GM04504 (cell line): Measurements from ENCODE around the gene CTNNA2.

Source experiments
- DNase-seq: peaks from one replicate; pipeline ENCODE4 v3.0.0-alpha.2; 2012; ENCODE audit warnings: low read depth

The CTNNA2 gene

DNA sequence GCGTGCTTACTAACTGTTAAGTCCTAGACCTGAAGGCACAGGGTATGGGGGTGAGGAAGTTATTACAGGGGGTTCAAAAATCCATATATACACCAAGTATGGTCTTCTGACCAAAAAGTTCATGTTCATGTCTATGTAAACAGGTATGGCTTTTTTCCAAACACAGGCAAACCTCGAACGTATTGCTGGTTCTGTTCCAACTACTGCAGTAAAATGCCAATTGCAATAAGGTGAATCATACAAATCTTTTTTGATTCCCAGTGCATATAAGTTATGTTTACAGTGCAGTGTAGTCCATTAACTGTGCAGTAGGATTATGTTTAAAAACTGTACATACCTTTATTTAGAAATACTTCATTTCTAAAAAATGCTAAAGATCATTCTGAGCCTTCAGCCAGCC, 1037.0 kb downstream of the CTNNA2 start:
- DNase-seq, result no peak

DNA sequence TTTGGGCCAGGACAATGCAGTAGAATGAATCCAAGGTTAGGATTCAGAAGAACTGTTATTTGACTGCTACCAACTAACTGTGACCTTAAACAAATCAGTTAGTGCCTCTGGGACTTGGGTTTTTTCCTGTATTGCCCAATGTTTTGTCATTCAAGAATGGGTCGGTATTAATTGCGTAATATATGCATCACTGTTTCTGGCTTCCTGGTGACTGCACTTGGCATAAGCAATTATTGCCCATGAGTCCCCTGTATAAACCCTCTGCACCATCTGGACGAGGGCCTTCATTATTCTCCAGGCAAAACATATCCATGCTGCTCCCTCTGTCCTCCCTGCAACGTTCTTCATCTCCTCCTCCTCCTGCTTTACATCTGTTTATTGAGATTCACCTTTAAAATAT, 1047.5 kb downstream of the CTNNA2 start:
- no peak for DNase-seq

DNA sequence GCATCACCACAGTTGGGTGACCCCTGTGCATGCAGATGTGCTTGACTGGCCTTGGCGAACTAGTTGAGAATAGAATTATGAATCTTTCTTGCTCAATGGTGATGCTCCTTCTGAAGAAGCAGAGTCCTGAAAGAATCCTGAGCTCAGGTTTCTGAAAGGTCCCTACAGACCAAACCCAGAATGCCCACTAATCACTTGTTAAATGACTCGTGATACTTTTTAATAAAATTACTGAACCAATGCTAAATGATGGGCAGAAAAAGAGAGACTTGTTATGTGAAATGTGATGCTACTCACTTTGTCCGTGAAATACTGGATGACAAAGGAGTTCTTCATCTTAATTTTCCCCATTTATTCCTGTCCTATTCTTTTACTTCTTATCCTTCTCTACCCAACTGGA, 1055.2 kb downstream of the CTNNA2 start:
- no peak for DNase-seq

DNA sequence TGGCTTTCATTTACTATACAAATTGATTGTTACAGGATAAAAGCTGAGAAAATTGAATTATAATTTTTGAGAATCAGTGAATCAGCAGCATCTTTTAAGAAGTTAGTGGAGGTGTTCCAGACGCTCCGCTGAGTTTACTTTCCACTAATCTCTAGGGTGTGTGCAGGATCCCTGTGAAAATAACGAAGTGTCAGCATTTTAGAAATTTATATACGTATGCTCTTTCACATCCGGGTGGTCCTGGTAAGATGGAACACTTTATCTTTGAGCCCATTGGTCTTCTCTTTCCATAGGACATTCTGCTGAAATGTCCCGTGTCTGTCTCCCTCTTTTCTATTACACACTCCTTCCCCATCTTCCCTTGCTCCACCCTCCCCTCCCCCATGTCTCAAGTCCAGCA, 1060.3 kb downstream of the CTNNA2 start:
- DNase-seq, result no peak

- no peak for DNase-seq
Observed at GRCh38 chr2:80573950-80574349, 1061.1 kb downstream of the CTNNA2 start.

GRCh38 chr2:80579756-80580155, 1066.9 kb downstream of the CTNNA2 start:
- no peak for DNase-seq

- no peak for DNase-seq
Observed at GRCh38 chr2:80591233-80591632, 1078.4 kb downstream of the CTNNA2 start.

GRCh38 chr2:80592106-80592505, 1079.3 kb downstream of the CTNNA2 start:
- DNase-seq, result no peak

DNA sequence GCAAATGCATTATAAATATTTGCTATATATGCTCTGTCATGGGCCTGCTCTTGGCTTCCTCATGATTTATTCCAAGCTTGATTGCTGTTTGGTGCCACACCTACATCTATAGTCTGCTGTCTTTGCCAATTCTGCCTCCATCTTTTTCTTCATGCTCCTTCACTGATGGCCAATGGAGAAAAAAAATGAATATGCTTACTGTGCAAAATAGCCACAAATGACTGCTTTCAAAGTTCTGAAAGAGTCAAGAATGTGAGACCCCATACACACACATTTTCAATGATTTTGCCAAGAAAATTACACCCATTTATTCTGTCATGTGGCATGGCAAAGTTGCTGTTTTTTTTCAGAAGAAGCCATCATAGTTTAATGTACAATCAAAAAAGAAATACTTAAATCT, 1097.3 kb downstream of the CTNNA2 start:
- DNase-seq, result no peak

- DNase-seq, result no peak
Observed at GRCh38 chr2:80621656-80622055, 1108.8 kb downstream of the CTNNA2 start.

DNA sequence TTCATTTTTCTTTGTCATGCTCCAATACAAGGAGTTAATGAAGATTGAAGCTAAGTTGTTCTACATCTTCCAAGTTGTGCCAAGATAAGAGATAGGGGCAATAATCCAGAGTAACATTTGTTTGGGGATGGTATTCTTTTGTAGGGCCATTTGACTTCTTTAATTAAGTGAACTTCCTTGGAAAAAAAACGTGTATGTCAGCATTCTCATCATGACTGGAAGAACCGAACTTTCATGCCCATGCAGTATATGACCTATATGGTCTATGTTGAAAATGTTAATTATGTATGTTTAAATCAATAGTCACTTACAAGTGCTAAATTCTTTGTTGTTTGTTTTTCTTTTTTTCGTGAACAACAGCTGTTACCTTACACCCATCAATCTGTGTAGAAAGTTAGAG, 1111.2 kb downstream of the CTNNA2 start:
- DNase-seq, result no peak

- no peak for DNase-seq
Observed at GRCh38 chr2:80634590-80634989, 1121.7 kb downstream of the CTNNA2 start.

DNA sequence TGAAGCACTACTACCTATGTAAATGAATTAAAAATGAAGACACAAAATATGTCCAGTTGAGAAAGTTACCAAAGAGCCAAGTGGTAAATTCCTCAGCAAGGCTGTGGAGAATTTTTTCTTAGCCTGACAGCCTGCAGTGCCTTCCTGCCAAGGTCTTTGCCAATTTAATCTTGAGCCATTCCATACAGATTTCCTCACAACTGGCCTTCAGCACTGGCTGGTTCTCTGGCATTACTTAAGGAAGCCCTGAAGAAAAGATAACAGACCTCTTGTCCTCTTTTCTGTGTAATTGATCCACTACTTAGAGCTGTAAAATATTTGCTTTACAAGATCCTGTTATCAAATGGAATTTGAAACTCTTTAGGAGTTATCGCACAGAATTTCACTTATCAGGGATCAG, 1125.9 kb downstream of the CTNNA2 start:
- no peak for DNase-seq

DNA sequence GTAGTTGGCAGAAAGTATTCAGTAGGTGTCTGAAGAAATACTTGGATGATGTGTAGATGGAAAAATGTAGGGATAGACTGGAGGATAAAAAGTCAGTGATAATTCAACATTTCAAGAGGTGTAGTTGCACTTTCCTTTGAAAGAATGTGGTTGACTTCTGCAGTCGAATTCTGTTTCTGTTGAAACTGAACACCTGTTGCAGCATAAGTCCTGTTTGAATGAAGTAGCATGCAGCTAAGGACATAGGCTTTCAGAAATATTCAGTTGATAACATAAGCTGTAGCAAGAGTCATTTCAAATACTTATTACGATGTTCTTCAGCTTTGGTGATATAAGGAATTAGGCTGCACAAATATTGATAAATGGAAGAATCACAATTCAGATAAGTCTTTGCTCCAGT, 1129.6 kb downstream of the CTNNA2 start:
- no peak for DNase-seq

DNA sequence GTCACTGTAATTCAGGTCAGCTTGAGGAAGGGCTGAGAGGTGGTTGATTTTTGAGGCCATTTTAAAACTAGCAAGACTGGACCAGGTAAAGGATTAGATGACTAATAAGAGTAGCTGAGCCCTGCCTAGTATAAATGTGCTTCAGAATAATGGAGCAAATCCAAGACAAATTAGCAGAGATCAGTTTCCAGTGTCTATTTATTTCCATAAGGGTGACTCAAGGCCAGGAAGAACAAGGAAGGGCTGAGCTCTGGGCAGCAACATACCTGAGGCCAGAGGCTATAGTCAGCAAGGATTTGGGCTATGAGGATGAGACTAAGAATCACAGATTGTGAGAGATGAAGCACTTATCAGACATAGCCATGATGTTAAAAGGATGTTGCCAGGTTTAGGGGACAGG, 1130.7 kb downstream of the CTNNA2 start:
- DNase-seq, result no peak

DNA sequence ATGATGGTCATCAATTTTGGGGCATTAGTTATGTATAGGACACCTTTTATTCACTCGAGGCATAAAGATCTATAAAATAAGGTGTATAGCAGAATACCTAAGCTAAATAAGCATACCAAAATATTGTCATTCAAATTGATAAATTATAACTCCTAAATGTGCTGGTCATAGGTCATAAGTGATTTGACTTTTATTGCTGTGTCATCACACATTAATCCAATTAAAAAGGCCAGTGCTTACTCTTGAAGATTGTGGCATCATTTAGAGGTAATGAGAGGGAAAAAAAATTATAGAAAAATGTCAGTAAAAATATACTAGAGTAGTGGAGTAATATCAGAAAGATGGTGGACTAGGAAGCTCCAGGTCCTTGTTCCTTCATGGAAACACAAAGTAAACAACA, 1138.6 kb downstream of the CTNNA2 start:
- no peak for DNase-seq

GRCh38 chr2:80655265-80655664, 1142.4 kb downstream of the CTNNA2 start:
- no peak for DNase-seq

DNA sequence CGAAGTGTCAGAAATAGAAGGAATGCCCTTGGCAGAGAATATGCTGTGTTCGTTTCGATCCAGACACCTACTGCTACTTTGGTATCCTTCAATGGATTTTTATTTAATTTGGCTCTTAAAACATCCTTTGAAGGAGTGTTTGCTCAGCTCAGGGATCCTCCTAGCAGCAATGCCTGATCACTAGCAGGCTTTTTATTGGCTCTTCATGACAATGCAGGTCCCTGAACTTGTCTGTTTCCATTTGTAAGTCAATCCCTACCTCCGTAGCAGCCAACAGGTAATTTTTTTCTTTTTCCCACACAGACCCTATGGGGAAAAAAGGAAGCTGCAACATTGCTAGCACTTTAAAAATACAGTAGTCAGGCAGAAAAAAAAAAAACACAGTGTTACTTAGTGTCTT, 1157.9 kb downstream of the CTNNA2 start:
- no peak for DNase-seq

GRCh38 chr2:80687524-80687923, 1174.7 kb downstream of the CTNNA2 start:
- DNase-seq, result no peak

DNA sequence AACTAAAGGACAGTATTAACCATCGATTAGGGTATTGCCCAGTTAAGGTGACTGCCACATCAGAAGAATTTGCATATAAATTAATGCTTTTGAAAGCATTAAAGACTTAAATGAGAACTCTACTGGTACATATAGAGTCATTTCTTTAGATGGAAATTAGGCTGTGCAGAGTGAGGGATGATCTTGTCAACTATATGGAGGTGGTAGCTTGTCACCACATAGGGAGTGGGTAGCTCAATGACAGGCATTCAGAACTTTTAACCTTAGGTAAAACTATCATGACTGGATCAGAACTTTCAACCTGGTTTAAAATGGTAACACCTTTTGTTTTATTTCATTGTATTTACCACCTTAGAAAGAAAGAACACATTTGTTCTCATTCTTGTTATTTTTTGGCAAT, 1176.3 kb downstream of the CTNNA2 start:
- DNase-seq, result no peak
